BE2C (cell line): Measurements from ENCODE around the gene AGAP1.
"Not testable (repeated sequence)": the region's sequence is repeated elsewhere in the genome, so short reads cannot be mapped to it uniquely, and the experiment has no call there.

ENCODE experiments used
- DNase-seq: peaks from one replicate; pipeline ENCODE4 v3.0.0-alpha.2; 2020
- H3K27me3 ChIP-seq: fragments of 250-450 bp; sonication (Bioruptor Pico); 2 replicates; pipeline ENCODE4 v1.5.1; 2020; ENCODE audit warnings: mild to moderate bottlenecking
- H3K36me3 ChIP-seq: fragments of 250-450 bp; sonication (Bioruptor Pico); 2 replicates; pipeline ENCODE4 v1.5.1; 2020; ENCODE audit warnings: mild to moderate bottlenecking
- H3K4me1 ChIP-seq: fragments of 250-450 bp; sonication (Bioruptor Pico); 2 replicates; pipeline ENCODE4 v1.5.1; 2020
- H3K4me3 ChIP-seq: 2 replicates; pipeline ENCODE4 v1.5.1; 2011; ENCODE audit warnings: low read depth, low read length
- H3K9me3 ChIP-seq: fragments of 250-450 bp; sonication (Bioruptor Pico); 2 replicates; pipeline ENCODE4 v1.5.1; 2020
- CTCF ChIP-seq: IDR thresholded peaks from 2 replicates; pipeline ENCODE4 v1.5.1; 2012; ENCODE audit warnings: mild to moderate bottlenecking, low read depth, low read length

The AGAP1 gene

GRCh38 chr2:235598532-235599531 is 105.0 kb downstream of the AGAP1 start:
- Histone ChIP-seq H3K4me3 (no peak overlapping the region), H3K27me3 (no peaks in the 10 kb centered on the region), H3K4me1 (no peaks in the 10 kb centered on the region), H3K36me3 (no peaks in the 10 kb centered on the region), H3K9me3 (no peaks in the 10 kb centered on the region)
- no peak for DNase-seq
- no peak for TF ChIP-seq CTCF

GRCh38 chr2:235599596-235600338 is 105.9 kb downstream of the AGAP1 start:
- Histone ChIP-seq H3K4me3 (no peak overlapping the region), H3K27me3 (no peaks in the 10 kb centered on the region), H3K36me3 (no peaks in the 10 kb centered on the region), H3K4me1 (no peaks in the 10 kb centered on the region), H3K9me3 (no peaks in the 10 kb centered on the region)
- DNase-seq: no peak
- TF ChIP-seq CTCF: no peak

GRCh38 chr2:235600406-235600805 is 106.6 kb downstream of the AGAP1 start:
- H3K9me3 ChIP-seq: no peaks in the 10 kb centered on the region
- no peaks in the 10 kb centered on the region for H3K36me3 ChIP-seq
- no peaks in the 10 kb centered on the region for H3K27me3 ChIP-seq
- DNase-seq: no peak
- TF ChIP-seq CTCF: no peak
- no peaks in the 10 kb centered on the region for H3K4me1 ChIP-seq
- no peak overlapping the region for H3K4me3 ChIP-seq

GRCh38 chr2:235600926-235601325 is 107.1 kb downstream of the AGAP1 start:
- peaks cover 2% of the 10 kb centered on the region; the same call in 1 of the 2 replicates for H3K4me1 ChIP-seq
- no peaks in the 10 kb centered on the region for H3K36me3 ChIP-seq
- no peak for DNase-seq
- H3K27me3 ChIP-seq: no peaks in the 10 kb centered on the region
- TF ChIP-seq CTCF: no peak
- H3K4me3 ChIP-seq: no peak overlapping the region
- no peaks in the 10 kb centered on the region for H3K9me3 ChIP-seq

GRCh38 chr2:235601960-235602704 is 108.3 kb downstream of the AGAP1 start:
- DNase-seq: no peak
- no peaks in the 10 kb centered on the region for H3K9me3 ChIP-seq
- no peak for TF ChIP-seq CTCF
- H3K4me1 ChIP-seq: peaks cover 4% of the 10 kb centered on the region; the same call in 1 of the 2 replicates
- no peaks in the 10 kb centered on the region for H3K27me3 ChIP-seq
- H3K36me3 ChIP-seq: no peaks in the 10 kb centered on the region
- H3K4me3 ChIP-seq: no peak overlapping the region

GRCh38 chr2:235602971-235603370 is 109.1 kb downstream of the AGAP1 start:
- not testable (repeated sequence) for H3K4me1 ChIP-seq, H3K36me3 ChIP-seq, DNase-seq, H3K4me3 ChIP-seq, H3K27me3 ChIP-seq, H3K9me3 ChIP-seq
